GM12878 (cell line): ENCODE measurements around the gene GOT2. TPM values are rescaled to one million over a fixed set of nuclear protein-coding genes. Genes with fewer than 3 reads are reported as not detected.

Experiments used
- ATAC-seq: fragments of 200-7000 bp; cut with Tn5 transposase; 3 replicates; pipeline ENCODE4 v1.9.1; 2020; ENCODE audit warnings: mild to moderate bottlenecking, moderate library complexity
- BruUV-seq: library from RNA; stranded (reverse); fragments of 400-500 nt; replicated peaks from 2 replicates; lab custom pipeline; 2021; lab: Mats Ljungman, UMichigan
- CTCF ChIA-PET: fragments of 300-600 bp; sonication (Branson Sonifier 250); formaldehyde crosslinking; extraction: SDS; loops from one replicate; lab custom pipeline; 2021; ENCODE audit warnings: inconsistent platforms; lab: Yijun Ruan, JAX
- POLR2A ChIA-PET: fragments of 350-600 bp; formaldehyde crosslinking; extraction: SDS; loops from one replicate; lab custom pipeline; 2021; ENCODE audit warnings: inconsistent platforms; lab: Charles Lee
- RAD21 ChIA-PET: fragments of 300-600 bp; sonication (Branson Sonifier 250); formaldehyde crosslinking; loops from one replicate; lab custom pipeline; 2023; ENCODE audit warnings: antibody characterized with exemption; ENCODE audit not compliant: unreplicated experiment; lab: Charles Lee
- SMC1A ChIA-PET: fragments of 300-600 bp; sonication (Branson Sonifier 250); formaldehyde crosslinking; loops from one replicate; lab custom pipeline; 2023; ENCODE audit not compliant: unreplicated experiment, uncharacterized antibody; lab: Charles Lee
- DNase-seq: peaks from one replicate; pipeline ENCODE4 v3.0.0-alpha.2; 2011; ENCODE audit warnings: low read depth, low spot score
- FAIRE-seq: peaks from 3 replicates; lab custom pipeline; 2011; peaks lifted over from hg19 to GRCh38; lab: Jason Lieb, UNC
- H2AFZ ChIP-seq: 2 replicates; pipeline ENCODE4 v1.6.0; 2011; ENCODE audit warnings: low read depth, low read length, control low read depth; ENCODE audit not compliant: control insufficient read depth
- H3K27ac ChIP-seq: 2 replicates; pipeline ENCODE4 v1.5.1; 2011; ENCODE audit warnings: control low read depth; ENCODE audit not compliant: control insufficient read depth, insufficient read depth
- H3K27me3 ChIP-seq, 2 experiments: replicated peaks in 1 of 2; 2 replicates each; pipeline versions ENCODE4 v1.6.0 to v1.6.1; 2011; ENCODE audit warnings: low read length in 1 of 2; ENCODE audit not compliant: control insufficient read depth in 2 of 2, insufficient read depth in 2 of 2
- H3K36me3 ChIP-seq, 2 experiments: 2 replicates each; pipeline ENCODE4 v1.5.1; 2011; ENCODE audit warnings: low read length in 1 of 2; ENCODE audit not compliant: control insufficient read depth in 2 of 2, insufficient read depth in 2 of 2
- H3K4me1 ChIP-seq: 2 replicates; pipeline ENCODE4 v1.6.1; 2011; ENCODE audit warnings: mild to moderate bottlenecking, low read length, moderate library complexity, mixed read lengths; ENCODE audit not compliant: control insufficient read depth, insufficient read depth
- H3K4me2 ChIP-seq: 2 replicates; pipeline ENCODE4 v1.6.0; 2011; ENCODE audit warnings: control low read depth; ENCODE audit not compliant: control insufficient read depth, insufficient read depth
- H3K4me3 ChIP-seq: fragments of 200-600 bp; sonication (generic); 2 replicates; pipeline ENCODE4 v1.5.1; 2016
- H3K79me2 ChIP-seq: 2 replicates; pipeline ENCODE4 v1.6.0; 2011; ENCODE audit warnings: low read length; ENCODE audit not compliant: control insufficient read depth, insufficient read depth
- H3K9ac ChIP-seq: 2 replicates; pipeline ENCODE4 v1.8.0; 2011; ENCODE audit warnings: low read length, control low read depth, mixed read lengths; ENCODE audit not compliant: control insufficient read depth, insufficient read depth
- H3K9me3 ChIP-seq: replicated peaks from 3 replicates; pipeline ENCODE4 v1.5.1; 2011; ENCODE audit warnings: mild to moderate bottlenecking, low read length; ENCODE audit not compliant: control insufficient read depth, insufficient read depth
- H4K20me1 ChIP-seq: 2 replicates; pipeline ENCODE4 v1.6.0; 2011; ENCODE audit not compliant: control insufficient read depth, insufficient read depth
- CHD2 ChIP-seq: IDR thresholded peaks from 2 replicates; pipeline ENCODE4 v1.6.1; 2011; ENCODE audit warnings: low read depth, low read length, improper control_type of control experiment, borderline replicate concordance
- CHD4 ChIP-seq: fragments of 200-600 bp; sonication (generic); IDR thresholded peaks from 2 replicates; pipeline ENCODE4 v1.6.1; 2016; ENCODE audit warnings: mild to moderate bottlenecking
- DPF2 ChIP-seq: fragments of 450-650 bp; IDR thresholded peaks from 2 replicates; pipeline ENCODE4 v1.6.1; 2017; ENCODE audit warnings: mild to moderate bottlenecking
- ESRRA ChIP-seq: IDR thresholded peaks from 2 replicates; pipeline ENCODE4 v1.6.1; 2012; ENCODE audit warnings: mild to moderate bottlenecking, low read length, improper control_type of control experiment
- EZH2 ChIP-seq: IDR thresholded peaks from 2 replicates; pipeline ENCODE4 v1.6.1; 2012; ENCODE audit warnings: low read depth, mild to moderate bottlenecking, control low read depth, inconsistent platforms, low read length, borderline replicate concordance; ENCODE audit not compliant: control insufficient read depth
- GATAD2B ChIP-seq: fragments of 450-650 bp; conservative IDR thresholded peaks from 2 replicates; pipeline ENCODE4 v1.6.1; 2017; ENCODE audit warnings: low read depth, mild to moderate bottlenecking, moderate library complexity
- KDM1A ChIP-seq: fragments of 200-600 bp; sonication (generic); IDR thresholded peaks from 2 replicates; pipeline ENCODE4 v1.6.1; 2016; ENCODE audit warnings: borderline replicate concordance
- LARP7 ChIP-seq: fragments of 450-650 bp; IDR thresholded peaks from 2 replicates; pipeline ENCODE4 v1.6.1; 2017; ENCODE audit warnings: mild to moderate bottlenecking
- NRF1 ChIP-seq: conservative IDR thresholded peaks from 2 replicates; pipeline ENCODE4 v1.6.1; 2011; ENCODE audit warnings: mild to moderate bottlenecking, low read depth, low read length, improper control_type of control experiment
- PAX8 ChIP-seq: fragments of 450-650 bp; IDR thresholded peaks from 2 replicates; pipeline ENCODE4 v1.6.1; 2017; ENCODE audit warnings: mild to moderate bottlenecking, moderate library complexity
- PBX3 ChIP-seq: IDR thresholded peaks from 2 replicates; pipeline ENCODE4 v1.6.1; 2011; ENCODE audit warnings: mild to moderate bottlenecking, low read depth, low read length, moderate library complexity; ENCODE audit not compliant: insufficient replicate concordance
- SIN3A ChIP-seq: IDR thresholded peaks from 2 replicates; pipeline ENCODE4 v1.6.1; 2012; ENCODE audit warnings: low read depth, low read length, improper control_type of control experiment
- YY1 ChIP-seq: IDR thresholded peaks from 2 replicates; pipeline ENCODE4 v1.6.1; 2011; ENCODE audit warnings: low read depth, mild to moderate bottlenecking, low read length
- ZNF622 ChIP-seq: fragments of 450-650 bp; IDR thresholded peaks from 2 replicates; pipeline ENCODE4 v1.6.1; 2017; ENCODE audit warnings: mild to moderate bottlenecking, inconsistent platforms
- ZNF687 ChIP-seq: fragments of 450-650 bp; IDR thresholded peaks from 2 replicates; pipeline ENCODE4 v1.6.1; 2017; ENCODE audit warnings: mild to moderate bottlenecking, moderate library complexity
- WGBS: methylation state at CpG from one replicate; pipeline ENCODE4 v1.1.6; 2016; ENCODE audit warnings: low lambda C conversion rate; ENCODE audit not compliant: insufficient replicate concordance, insufficient coverage; ENCODE audit errors: missing lambda C conversion rate; 5-methylcytosine and 5-hydroxymethylcytosine counted together
- in situ Hi-C: fragments of 300-500 bp; cut with MboI; formaldehyde crosslinking; loops from 9 replicates; pipeline ENCODE4 v1.14.3; 2018; ENCODE audit warnings: mixed read lengths
- intact Hi-C: fragments of 100-400 bp; cut with micrococcal nuclease; formaldehyde crosslinking; loops from one replicate; pipeline ENCODE4 v1.14.2; 2022; ENCODE audit not compliant: unreplicated experiment
- polyA plus RNA-seq, 11 experiments: library from polyadenylated mRNA; depleted of rRNA in 4 of 11; unstranded in 6 of 11; stranded (reverse) in 5 of 11; fragments of >200 nt; fragmentation: Nextera tagmentation in 4 of 11; fragmentation: Illumina TruSeq in 1 of 11; extraction: Ambion mirVana in 4 of 11; extraction: Trizol in 1 of 11; gene quantifications; 1 replicate in 1 of 11; 2 replicates in 10 of 11; pipeline versions ENCODE4 v1.2.1 to v1.2.3, GENCODE V29; 2011 to 2016; ENCODE audit warnings: inconsistent platforms in 2 of 11, missing spikeins in 2 of 11, low read depth in 1 of 11
- total RNA-seq, 4 experiments: library from RNA; depleted of rRNA in 3 of 4; stranded (reverse); fragments of >200 nt in 3 of 4; fragmentation: Illumina TruSeq in 1 of 4; extraction: Trizol in 1 of 4; gene quantifications; 2 replicates each; pipeline versions ENCODE4 v1.2.1 to v1.2.3, GENCODE V29; 2013 to 2021
- TF ChIP-seq, protein P1 (sequence below): fragments of 450-650 bp; formaldehyde crosslinking; IDR thresholded peaks from 2 replicates; pipeline ENCODE4 v1.4.0; 2022; ENCODE audit warnings: mild to moderate bottlenecking, moderate library complexity

GOT2 gene
- total and polyA plus RNA-seq, 10 of the 15 experiments (the other 5 are each of a cell fraction or from before 2014, with no cell fraction given) = 41.7 to 235 (median 83.7) TPM

DNA sequence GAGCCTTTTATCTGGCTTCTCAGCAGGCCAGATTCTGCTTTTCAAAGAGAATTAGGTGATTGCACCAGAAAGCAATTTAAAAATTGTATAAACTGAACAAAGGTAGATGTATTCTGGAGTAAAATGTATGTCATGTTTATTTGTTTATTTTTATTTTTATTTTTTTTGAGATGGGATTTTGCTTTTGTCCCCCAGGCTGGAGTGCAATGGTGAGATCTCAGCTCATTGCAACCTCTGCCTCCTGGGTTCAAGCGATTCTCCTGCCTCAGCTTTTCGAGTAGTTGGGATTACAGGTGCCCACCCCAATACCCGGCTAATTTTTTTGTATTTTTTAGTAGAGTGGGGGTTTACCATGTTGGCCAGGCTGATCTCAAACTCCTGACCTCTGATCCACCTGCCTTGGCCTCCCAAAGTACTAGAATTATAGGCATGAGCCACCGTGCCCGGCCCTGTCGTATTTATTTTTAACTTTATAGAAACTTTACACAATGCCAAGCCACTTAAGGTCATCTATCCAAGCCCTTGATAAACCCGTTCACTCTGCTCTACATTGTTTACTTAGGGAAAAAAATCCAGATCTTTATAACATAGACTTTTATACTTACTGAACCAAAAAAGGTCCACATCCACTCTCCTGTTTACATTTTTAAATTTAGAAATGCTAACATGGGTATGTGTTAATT, 22.7 kb upstream of the GOT2 start:
- CTCF ChIA-PET = interaction anchor here (0.7 to 2.9 kb wide), 26 partner anchors 8 to 420 kb away, joined by 3 to 26 read pairs (median 5); partner anchors contain the start of gene SLC38A7
- FAIRE-seq = no peak
- in situ Hi-C loops = loop anchor here (5.0 kb wide), 1 partner anchor 419 kb away; no protein-coding TSS in a partner anchor
- TF ChIP-seq YY1 = no peak
- TF ChIP-seq ESRRA = no peak
- TF ChIP-seq NRF1 = no peak
- no peak for TF ChIP-seq CHD4
- no peak for TF ChIP-seq EZH2
- no peak for TF ChIP-seq SIN3A
- TF ChIP-seq PAX8 = no peak
- TF ChIP-seq KDM1A = no peak
- no peak for TF ChIP-seq ZNF687
- no peak for TF ChIP-seq LARP7
- no peak for TF ChIP-seq PBX3
- no peak for TF ChIP-seq ZNF622
- no peak for TF ChIP-seq DPF2
- TF ChIP-seq GATAD2B = no peak
- TF ChIP-seq CHD2 = no peak
- TF ChIP-seq, protein P1, sequence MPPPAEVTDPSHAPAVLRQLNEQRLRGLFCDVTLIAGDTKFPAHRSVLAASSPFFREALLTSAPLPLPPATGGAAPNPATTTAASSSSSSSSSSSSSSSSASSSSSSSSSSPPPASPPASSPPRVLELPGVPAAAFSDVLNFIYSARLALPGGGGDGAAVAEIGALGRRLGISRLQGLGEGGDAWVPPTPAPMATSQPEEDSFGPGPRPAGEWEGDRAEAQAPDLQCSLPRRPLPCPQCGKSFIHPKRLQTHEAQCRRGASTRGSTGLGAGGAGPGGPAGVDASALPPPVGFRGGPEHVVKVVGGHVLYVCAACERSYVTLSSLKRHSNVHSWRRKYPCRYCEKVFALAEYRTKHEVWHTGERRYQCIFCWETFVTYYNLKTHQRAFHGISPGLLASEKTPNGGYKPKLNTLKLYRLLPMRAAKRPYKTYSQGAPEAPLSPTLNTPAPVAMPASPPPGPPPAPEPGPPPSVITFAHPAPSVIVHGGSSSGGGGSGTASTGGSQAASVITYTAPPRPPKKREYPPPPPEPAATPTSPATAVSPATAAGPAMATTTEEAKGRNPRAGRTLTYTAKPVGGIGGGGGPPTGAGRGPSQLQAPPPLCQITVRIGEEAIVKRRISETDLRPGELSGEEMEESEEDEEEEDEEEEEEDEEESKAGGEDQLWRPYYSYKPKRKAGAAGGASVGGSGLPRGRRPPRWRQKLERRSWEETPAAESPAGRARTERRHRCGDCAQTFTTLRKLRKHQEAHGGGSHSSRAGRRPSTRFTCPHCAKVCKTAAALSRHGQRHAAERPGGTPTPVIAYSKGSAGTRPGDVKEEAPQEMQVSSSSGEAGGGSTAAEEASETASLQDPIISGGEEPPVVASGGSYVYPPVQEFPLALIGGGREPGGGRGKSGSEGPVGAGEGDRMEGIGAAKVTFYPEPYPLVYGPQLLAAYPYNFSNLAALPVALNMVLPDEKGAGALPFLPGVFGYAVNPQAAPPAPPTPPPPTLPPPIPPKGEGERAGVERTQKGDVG = no peak

More for the DNA sequence above, 22.7 kb upstream of the GOT2 start:
- Histone ChIP-seq H3K27me3 (no peaks in the 10 kb centered on the region), H3K79me2 (no peaks in the 10 kb centered on the region), H3K9me3 (no peaks in the 10 kb centered on the region), H3K4me2 (no peak overlapping the region), H3K4me3 (no peak overlapping the region), H2AFZ (no peak overlapping the region), H4K20me1 (no peaks in the 10 kb centered on the region), H3K27ac (no peak overlapping the region), H3K36me3 (no peaks in the 10 kb centered on the region), H3K4me1 (peaks cover 3% of the 10 kb centered on the region; the same call in 1 of the 2 replicates), H3K9ac (no peak overlapping the region)
- SMC1A ChIA-PET = interaction anchor here (0.6 to 2.4 kb wide), 18 partner anchors 12 to 810 kb away, joined by 3 to 13 read pairs (median 4); partner anchors contain the start of genes NDRG4 and SLC38A7
- POLR2A ChIA-PET = interaction anchor here (1.1 kb wide), 1 partner anchor 129 kb away, joined by 3 read pairs; no protein-coding TSS in a partner anchor
- intact Hi-C loops = loop anchor here (1.0 to 5.0 kb wide), 3 partner anchors 78 to 259 kb away; no protein-coding TSS in a partner anchor
- no TSS peak for BruUV-seq
- ATAC-seq (no peak), DNase-seq (no peak)
- WGBS = 34% methylated on average over 7 of the region's 7 CpGs
- RAD21 ChIA-PET = interaction anchor here (0.6 to 2.1 kb wide), 19 partner anchors 12 to 420 kb away, joined by 3 to 19 read pairs (median 4); partner anchors contain the start of gene SLC38A7
